K562 (cell line): ENCODE measurements around the gene CDNF.

Experiments used
- ELF2 ChIP-seq: fragments of 250-450 bp; sonication (Bioruptor Pico); IDR thresholded peaks from 2 replicates; pipeline ENCODE4 v1.5.0; 2021; ENCODE audit warnings: mild to moderate bottlenecking
- TCF7L2 ChIP-seq: fragments of 150-350 bp; IDR thresholded peaks from 2 replicates; pipeline ENCODE4 v1.6.1; 2016; ENCODE audit warnings: low read depth, mild to moderate bottlenecking, low read length, moderate library complexity
- ZKSCAN1 ChIP-seq: fragments of 150-350 bp; IDR thresholded peaks from 2 replicates; pipeline ENCODE4 v1.6.1; 2016; ENCODE audit warnings: low read depth, low read length
- TF ChIP-seq, protein P1 (sequence below), 3 experiments: IDR thresholded peaks in 2 of 3; conservative IDR thresholded peaks in 1 of 3; 2 replicates each; pipeline ENCODE4 v1.5.1; 2011 to 2012; ENCODE audit warnings: low read length in 3 of 3, mild to moderate bottlenecking in 3 of 3, control low read depth in 2 of 3, improper control_type of control experiment in 1 of 3, inconsistent platforms in 1 of 3, low read depth in 1 of 3, mixed read lengths in 1 of 3, moderate library complexity in 1 of 3; ENCODE audit not compliant: insufficient read depth in 2 of 3
- TF ChIP-seq, protein P2 (sequence below): sonication (generic); formaldehyde crosslinking; IDR thresholded peaks from 2 replicates; pipeline ENCODE4 v1.9.0; 2022; ENCODE audit warnings: mild to moderate bottlenecking, missing genetic modification reagents

DNA sequence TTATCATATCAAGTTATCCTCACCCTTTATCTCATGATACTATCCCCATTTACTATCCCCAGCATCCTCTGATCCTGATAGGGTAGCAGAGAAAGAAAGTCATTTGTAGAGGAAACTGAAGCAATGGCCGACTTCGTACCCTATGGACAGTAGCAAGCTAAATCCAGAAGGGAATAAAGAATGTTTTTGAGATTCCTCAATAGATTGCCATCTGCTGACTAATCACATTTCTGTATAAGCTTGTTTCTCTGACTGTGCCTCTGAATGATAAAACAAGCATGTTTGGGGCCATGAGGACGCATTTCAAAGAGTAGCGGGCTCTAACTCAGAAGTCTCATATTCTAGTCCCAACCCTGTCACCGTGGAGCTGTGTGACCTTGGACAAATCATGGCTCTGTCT lies 49.9 kb downstream of the CDNF start:
- TF ChIP-seq, protein P1, sequence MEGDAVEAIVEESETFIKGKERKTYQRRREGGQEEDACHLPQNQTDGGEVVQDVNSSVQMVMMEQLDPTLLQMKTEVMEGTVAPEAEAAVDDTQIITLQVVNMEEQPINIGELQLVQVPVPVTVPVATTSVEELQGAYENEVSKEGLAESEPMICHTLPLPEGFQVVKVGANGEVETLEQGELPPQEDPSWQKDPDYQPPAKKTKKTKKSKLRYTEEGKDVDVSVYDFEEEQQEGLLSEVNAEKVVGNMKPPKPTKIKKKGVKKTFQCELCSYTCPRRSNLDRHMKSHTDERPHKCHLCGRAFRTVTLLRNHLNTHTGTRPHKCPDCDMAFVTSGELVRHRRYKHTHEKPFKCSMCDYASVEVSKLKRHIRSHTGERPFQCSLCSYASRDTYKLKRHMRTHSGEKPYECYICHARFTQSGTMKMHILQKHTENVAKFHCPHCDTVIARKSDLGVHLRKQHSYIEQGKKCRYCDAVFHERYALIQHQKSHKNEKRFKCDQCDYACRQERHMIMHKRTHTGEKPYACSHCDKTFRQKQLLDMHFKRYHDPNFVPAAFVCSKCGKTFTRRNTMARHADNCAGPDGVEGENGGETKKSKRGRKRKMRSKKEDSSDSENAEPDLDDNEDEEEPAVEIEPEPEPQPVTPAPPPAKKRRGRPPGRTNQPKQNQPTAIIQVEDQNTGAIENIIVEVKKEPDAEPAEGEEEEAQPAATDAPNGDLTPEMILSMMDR (IDR thresholded peaks at IDR 0.05 in 2 of 3, conservative IDR thresholded peaks at IDR 0.05 in 1 of 3; ENCODE audit: insufficient read depth in 2 of 3, low read depth in 1 of 3, low read length in 3 of 3), result no peak
- TF ChIP-seq, protein P2, sequence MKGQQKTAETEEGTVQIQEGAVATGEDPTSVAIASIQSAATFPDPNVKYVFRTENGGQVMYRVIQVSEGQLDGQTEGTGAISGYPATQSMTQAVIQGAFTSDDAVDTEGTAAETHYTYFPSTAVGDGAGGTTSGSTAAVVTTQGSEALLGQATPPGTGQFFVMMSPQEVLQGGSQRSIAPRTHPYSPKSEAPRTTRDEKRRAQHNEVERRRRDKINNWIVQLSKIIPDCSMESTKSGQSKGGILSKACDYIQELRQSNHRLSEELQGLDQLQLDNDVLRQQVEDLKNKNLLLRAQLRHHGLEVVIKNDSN (CRISPR knock-in tag), result no peak
- TF ChIP-seq TCF7L2, result no peak
- TF ChIP-seq ZKSCAN1, result no peak
- no peak for TF ChIP-seq ELF2 (CRISPR knock-in tag)
